Ishikawa (cell line): ENCODE data around the gene HEBP1.

Experiments
- CEBPB ChIP-seq: IDR thresholded peaks from 2 replicates; pipeline ENCODE4 v1.6.1; 2012
- CREB1 ChIP-seq: IDR thresholded peaks from 2 replicates; pipeline ENCODE4 v1.6.1; 2012; ENCODE audit warnings: low read depth
- EGR1 ChIP-seq: IDR thresholded peaks from 2 replicates; pipeline ENCODE4 v1.6.1; 2012
- EP300 ChIP-seq: IDR thresholded peaks from 2 replicates; pipeline ENCODE4 v1.6.1; 2012; ENCODE audit warnings: borderline replicate concordance
- FOXM1 ChIP-seq: IDR thresholded peaks from 2 replicates; pipeline ENCODE4 v1.6.1; 2012; ENCODE audit warnings: low read depth, borderline replicate concordance
- NFIC ChIP-seq: IDR thresholded peaks from 2 replicates; pipeline ENCODE4 v1.6.1; 2012
- RAD21 ChIP-seq: IDR thresholded peaks from 2 replicates; pipeline ENCODE4 v1.6.1; 2012; ENCODE audit warnings: low read depth
- REST ChIP-seq: IDR thresholded peaks from 2 replicates; pipeline ENCODE4 v1.6.1; 2012; ENCODE audit warnings: low read depth, mild to moderate bottlenecking
- TAF1 ChIP-seq: IDR thresholded peaks from 2 replicates; pipeline ENCODE4 v1.6.1; 2012; ENCODE audit warnings: low read depth, mild to moderate bottlenecking
- TCF12 ChIP-seq: IDR thresholded peaks from 2 replicates; pipeline ENCODE4 v1.6.1; 2012; ENCODE audit warnings: low read depth
- TEAD4 ChIP-seq: IDR thresholded peaks from 2 replicates; pipeline ENCODE4 v1.6.1; 2012
- YY1 ChIP-seq: IDR thresholded peaks from 2 replicates; pipeline ENCODE4 v1.6.1; 2012; ENCODE audit warnings: low read depth
- ZBTB7A ChIP-seq: IDR thresholded peaks from 2 replicates; pipeline ENCODE4 v1.6.1; 2012; ENCODE audit warnings: low read depth
- TF ChIP-seq, protein P1 (sequence below): IDR thresholded peaks from 2 replicates; pipeline ENCODE4 v1.6.1; 2012
- TF ChIP-seq, protein P2 (sequence below): IDR thresholded peaks from 2 replicates; pipeline ENCODE4 v1.6.1; 2012

HEBP1 gene

DNA sequence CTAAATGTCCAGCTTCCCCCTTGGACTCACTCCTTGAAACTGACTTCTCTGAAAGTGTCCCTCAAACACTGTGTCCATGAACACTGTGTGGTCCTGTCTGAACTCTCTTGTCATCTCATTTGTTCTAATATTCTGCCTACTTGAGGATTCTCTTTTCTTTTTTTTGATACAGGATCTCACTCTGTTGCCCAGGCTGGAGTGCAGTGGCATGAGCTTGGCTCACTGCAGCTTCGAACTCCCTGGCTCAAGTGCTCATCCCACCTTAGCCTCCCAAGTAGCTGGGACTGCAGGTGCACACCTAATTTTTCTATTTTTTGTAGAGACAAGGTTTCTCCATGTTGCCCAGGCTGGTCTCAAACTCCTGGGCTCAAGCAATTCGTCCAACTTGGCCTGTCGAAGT, 4.9 kb upstream of the HEBP1 start:
- TF ChIP-seq TAF1 (no peak), CREB1 (no peak), REST (no peak), YY1 (no peak), NFIC (no peak)

- TF ChIP-seq CREB1, result no peak
- no peak for TF ChIP-seq NFIC
- no peak for TF ChIP-seq EP300
- TF ChIP-seq YY1, result no peak
- TF ChIP-seq TEAD4, result no peak
- no peak for TF ChIP-seq TAF1
- no peak for TF ChIP-seq RAD21
- no peak for TF ChIP-seq ZBTB7A
- TF ChIP-seq EGR1, result no peak
- TF ChIP-seq REST, result no peak
- no peak for TF ChIP-seq CEBPB
- TF ChIP-seq FOXM1, result no peak
These were observed 4.3 kb upstream of the HEBP1 start for GRCh38 chr12:13004361-13004760.

GRCh38 chr12:13002301-13003097, 2.4 kb upstream of the HEBP1 start:
- TF ChIP-seq, protein P1, sequence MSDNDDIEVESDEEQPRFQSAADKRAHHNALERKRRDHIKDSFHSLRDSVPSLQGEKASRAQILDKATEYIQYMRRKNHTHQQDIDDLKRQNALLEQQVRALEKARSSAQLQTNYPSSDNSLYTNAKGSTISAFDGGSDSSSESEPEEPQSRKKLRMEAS, result 0 out of 2 replicates have a peak, but pooled peaks have one; percentile 27
- TF ChIP-seq TCF12, result no peak

GRCh38 chr12:13001775-13002040, 1.6 kb upstream of the HEBP1 start:
- no peak for TF ChIP-seq FOXM1
- no peak for TF ChIP-seq YY1
- TF ChIP-seq TCF12, result no peak
- TF ChIP-seq NFIC, result no peak
- no peak for TF ChIP-seq TAF1
- no peak for TF ChIP-seq TEAD4
- TF ChIP-seq RAD21, result no peak
- TF ChIP-seq CEBPB, result no peak
- no peak for TF ChIP-seq EGR1
- TF ChIP-seq EP300, result no peak

DNA sequence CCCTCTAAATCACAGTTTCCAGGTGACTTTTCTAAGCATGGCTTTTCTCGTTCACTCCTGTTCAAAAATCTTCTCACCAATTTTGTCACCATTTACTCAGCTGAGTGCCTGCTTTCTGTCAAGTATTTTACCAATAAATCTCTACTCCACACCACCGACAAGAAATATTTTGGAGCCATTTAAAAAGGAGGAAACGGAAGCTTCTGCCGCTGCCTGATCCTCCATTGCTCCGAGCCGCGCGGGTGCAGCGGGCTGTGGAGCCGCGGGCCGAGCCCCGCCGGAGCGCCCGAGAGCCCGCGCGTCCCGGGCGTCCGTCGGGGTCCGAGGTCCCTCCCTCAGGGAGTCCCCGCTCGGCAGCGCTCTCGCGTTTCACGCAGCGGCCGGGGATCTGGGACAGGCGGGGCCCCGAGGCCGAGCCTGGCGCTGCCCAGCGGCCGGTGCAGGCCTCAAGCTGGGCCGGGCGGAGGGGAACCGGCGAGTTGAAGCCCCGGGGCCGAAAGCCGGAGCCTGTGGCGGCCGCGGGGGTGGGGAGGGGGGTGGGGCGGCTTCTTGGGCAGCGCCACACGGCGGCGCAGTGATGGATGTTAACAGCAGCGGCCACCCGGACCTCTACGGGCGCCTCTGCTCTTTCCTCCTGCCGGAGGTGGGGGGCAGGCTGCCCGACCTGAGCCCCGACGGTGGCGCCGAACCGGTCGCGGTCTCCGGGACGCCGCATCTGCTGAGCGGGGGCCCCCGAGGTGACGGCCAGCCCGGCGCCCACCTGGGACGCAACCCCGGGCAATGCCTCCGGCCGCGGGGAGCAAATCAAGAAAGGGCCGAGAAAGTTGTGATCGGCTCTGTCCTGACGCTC, 1.1 kb upstream of the HEBP1 start:
- TF ChIP-seq YY1, result no peak
- no peak for TF ChIP-seq ZBTB7A
- no peak for TF ChIP-seq RAD21
- TF ChIP-seq TCF12, result no peak
- TF ChIP-seq CREB1, result no peak
- TF ChIP-seq EP300, result no peak
- TF ChIP-seq FOXM1, result no peak
- TF ChIP-seq, protein P1, result no peak
- no peak for TF ChIP-seq NFIC
- 0 out of 2 replicates have a peak, but pooled peaks have one; percentile 6 for TF ChIP-seq TEAD4
- TF ChIP-seq REST, result no peak
- peak; percentile 42; the same call in 1 of the 2 replicates for TF ChIP-seq EGR1
- TF ChIP-seq, protein P2, sequence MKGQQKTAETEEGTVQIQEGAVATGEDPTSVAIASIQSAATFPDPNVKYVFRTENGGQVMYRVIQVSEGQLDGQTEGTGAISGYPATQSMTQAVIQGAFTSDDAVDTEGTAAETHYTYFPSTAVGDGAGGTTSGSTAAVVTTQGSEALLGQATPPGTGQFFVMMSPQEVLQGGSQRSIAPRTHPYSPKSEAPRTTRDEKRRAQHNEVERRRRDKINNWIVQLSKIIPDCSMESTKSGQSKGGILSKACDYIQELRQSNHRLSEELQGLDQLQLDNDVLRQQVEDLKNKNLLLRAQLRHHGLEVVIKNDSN, result 0 out of 2 replicates have a peak, but pooled peaks have one; percentile 7
- TF ChIP-seq TAF1, result no peak
